PFSK-1 (cell line): ENCODE results near the gene CNTNAP2.

ENCODE experiments used
- SIN3A ChIP-seq: IDR thresholded peaks from 2 replicates; pipeline ENCODE4 v1.6.1; 2012; ENCODE audit warnings: mild to moderate bottlenecking, low read length, moderate library complexity, borderline replicate concordance; ENCODE audit not compliant: insufficient read depth
- TAF1 ChIP-seq: IDR thresholded peaks from 2 replicates; pipeline ENCODE4 v1.6.1; 2012; ENCODE audit warnings: low read length, control low read depth, borderline replicate concordance; ENCODE audit not compliant: insufficient read depth
- TF ChIP-seq, protein P1 (sequence below), 2 experiments: IDR thresholded peaks; 2 replicates each; pipeline versions ENCODE4 v1.6.1 to v1.8.0; 2011 to 2012; ENCODE audit warnings: low read depth in 2 of 2, low read length in 2 of 2, control low read depth in 1 of 2, inconsistent platforms in 1 of 2, mild to moderate bottlenecking in 1 of 2, moderate library complexity in 1 of 2; ENCODE audit not compliant: insufficient read depth in 1 of 2

DNA sequence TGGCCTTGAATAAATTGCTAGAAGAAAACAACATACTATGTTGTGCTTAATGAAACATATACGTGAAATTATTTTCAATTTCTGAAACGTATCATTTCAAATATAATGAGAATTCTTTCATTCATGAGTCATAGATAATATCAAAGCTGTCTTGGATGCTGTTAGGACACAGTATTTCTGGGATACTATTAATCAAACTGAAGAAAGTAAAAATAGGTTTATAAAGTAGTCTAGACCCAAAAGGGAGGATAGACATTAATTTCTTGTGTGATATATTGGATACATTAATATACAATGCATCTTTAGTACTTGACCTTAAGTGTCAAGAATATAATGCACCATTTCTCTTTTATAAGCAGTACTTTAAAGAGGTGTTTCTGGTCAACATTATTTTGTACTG, 89.7 kb downstream of the CNTNAP2 start:
- TF ChIP-seq, protein P1, sequence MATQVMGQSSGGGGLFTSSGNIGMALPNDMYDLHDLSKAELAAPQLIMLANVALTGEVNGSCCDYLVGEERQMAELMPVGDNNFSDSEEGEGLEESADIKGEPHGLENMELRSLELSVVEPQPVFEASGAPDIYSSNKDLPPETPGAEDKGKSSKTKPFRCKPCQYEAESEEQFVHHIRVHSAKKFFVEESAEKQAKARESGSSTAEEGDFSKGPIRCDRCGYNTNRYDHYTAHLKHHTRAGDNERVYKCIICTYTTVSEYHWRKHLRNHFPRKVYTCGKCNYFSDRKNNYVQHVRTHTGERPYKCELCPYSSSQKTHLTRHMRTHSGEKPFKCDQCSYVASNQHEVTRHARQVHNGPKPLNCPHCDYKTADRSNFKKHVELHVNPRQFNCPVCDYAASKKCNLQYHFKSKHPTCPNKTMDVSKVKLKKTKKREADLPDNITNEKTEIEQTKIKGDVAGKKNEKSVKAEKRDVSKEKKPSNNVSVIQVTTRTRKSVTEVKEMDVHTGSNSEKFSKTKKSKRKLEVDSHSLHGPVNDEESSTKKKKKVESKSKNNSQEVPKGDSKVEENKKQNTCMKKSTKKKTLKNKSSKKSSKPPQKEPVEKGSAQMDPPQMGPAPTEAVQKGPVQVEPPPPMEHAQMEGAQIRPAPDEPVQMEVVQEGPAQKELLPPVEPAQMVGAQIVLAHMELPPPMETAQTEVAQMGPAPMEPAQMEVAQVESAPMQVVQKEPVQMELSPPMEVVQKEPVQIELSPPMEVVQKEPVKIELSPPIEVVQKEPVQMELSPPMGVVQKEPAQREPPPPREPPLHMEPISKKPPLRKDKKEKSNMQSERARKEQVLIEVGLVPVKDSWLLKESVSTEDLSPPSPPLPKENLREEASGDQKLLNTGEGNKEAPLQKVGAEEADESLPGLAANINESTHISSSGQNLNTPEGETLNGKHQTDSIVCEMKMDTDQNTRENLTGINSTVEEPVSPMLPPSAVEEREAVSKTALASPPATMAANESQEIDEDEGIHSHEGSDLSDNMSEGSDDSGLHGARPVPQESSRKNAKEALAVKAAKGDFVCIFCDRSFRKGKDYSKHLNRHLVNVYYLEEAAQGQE (IDR thresholded peaks at IDR 0.05; ENCODE audit: insufficient read depth in 1 of 2, low read depth in 2 of 2, low read length in 2 of 2), result no peak
- TF ChIP-seq TAF1 (no peak), SIN3A (no peak)
